ENCODE data around the gene MAML2.

DNA sequence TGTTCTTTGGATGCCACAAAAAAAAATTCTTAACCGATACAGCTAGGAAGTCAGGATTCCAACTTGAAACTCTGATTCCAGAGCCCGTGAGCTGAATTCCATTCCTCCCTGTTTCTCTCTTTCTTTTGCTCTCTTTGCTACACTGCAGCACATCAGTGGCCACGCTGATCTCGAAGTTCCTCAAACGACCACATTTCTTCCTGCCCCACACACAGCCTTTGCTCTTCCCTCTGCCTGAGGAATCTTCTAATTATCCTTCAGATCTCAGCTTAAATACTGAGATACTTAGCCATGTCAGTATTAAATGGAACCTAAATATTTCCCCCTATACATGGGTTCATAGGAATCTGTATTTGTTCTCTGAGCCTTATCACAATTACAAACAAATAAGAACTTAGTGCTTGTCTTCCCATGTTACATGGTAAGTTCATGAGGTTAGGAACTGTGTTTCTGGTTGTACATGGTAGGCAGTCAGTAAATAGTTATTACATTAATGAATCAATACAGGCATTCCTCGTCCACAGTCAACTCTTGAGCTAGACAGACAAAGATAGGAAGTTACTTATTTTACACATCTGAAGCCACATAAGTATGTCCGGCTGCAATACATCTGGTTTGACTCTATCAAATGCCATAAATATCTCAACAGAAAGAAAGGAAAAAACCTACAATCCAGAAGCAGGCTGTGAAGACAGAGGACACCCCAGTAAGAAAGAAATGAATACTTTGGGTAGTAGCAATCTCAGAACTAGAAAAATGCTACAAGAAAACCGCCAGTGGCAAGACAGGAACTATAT lies 86.6 kb downstream of the MAML2 start:
- TF ChIP-seq, protein P1, sequence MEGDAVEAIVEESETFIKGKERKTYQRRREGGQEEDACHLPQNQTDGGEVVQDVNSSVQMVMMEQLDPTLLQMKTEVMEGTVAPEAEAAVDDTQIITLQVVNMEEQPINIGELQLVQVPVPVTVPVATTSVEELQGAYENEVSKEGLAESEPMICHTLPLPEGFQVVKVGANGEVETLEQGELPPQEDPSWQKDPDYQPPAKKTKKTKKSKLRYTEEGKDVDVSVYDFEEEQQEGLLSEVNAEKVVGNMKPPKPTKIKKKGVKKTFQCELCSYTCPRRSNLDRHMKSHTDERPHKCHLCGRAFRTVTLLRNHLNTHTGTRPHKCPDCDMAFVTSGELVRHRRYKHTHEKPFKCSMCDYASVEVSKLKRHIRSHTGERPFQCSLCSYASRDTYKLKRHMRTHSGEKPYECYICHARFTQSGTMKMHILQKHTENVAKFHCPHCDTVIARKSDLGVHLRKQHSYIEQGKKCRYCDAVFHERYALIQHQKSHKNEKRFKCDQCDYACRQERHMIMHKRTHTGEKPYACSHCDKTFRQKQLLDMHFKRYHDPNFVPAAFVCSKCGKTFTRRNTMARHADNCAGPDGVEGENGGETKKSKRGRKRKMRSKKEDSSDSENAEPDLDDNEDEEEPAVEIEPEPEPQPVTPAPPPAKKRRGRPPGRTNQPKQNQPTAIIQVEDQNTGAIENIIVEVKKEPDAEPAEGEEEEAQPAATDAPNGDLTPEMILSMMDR (IDR thresholded peaks at IDR 0.05), result no peak
- TF ChIP-seq POLR2AphosphoS5 (IDR thresholded peaks at IDR 0.05), result no peak

All from stomach (tissue), 4 donors.